GM23338 (cell line): ENCODE data around the gene LPP. TPM values are rescaled to one million over a fixed set of nuclear protein-coding genes. Genes with fewer than 3 reads are reported as not detected.

Source experiments
- ATAC-seq: fragments of 200-7000 bp; cut with Tn5 transposase; 3 replicates; pipeline ENCODE4 v1.9.1; 2020
- DNase-seq: peaks from one replicate; pipeline ENCODE4 v3.0.0-alpha.2; 2015; ENCODE audit warnings: low spot score
- H2AFZ ChIP-seq: fragments of 200-600 bp; sonication (generic); 2 replicates; pipeline ENCODE4 v1.8.0; 2016; ENCODE audit warnings: antibody characterized with exemption, mild to moderate bottlenecking, moderate library complexity
- H3F3A ChIP-seq: fragments of 200-600 bp; sonication (generic); replicated peaks from 2 replicates; pipeline ENCODE4 v1.8.0; 2017; ENCODE audit warnings: antibody characterized with exemption, mixed run types, low read depth
- H3K27ac ChIP-seq: fragments of 200-600 bp; sonication (generic); 2 replicates; pipeline ENCODE4 v1.6.1; 2016; ENCODE audit warnings: low read depth
- H3K27me3 ChIP-seq: fragments of 200-600 bp; sonication (generic); 2 replicates; pipeline ENCODE4 v1.8.0; 2016; ENCODE audit warnings: mild to moderate bottlenecking, mixed run types, moderate library complexity; ENCODE audit not compliant: insufficient read depth
- H3K36me3 ChIP-seq: fragments of 200-600 bp; sonication (generic); 2 replicates; pipeline ENCODE4 v1.8.0; 2016; ENCODE audit warnings: mild to moderate bottlenecking; ENCODE audit not compliant: insufficient read depth
- H3K4me1 ChIP-seq: fragments of 200-600 bp; sonication (generic); 2 replicates; pipeline ENCODE4 v1.8.0; 2016; ENCODE audit warnings: mild to moderate bottlenecking, moderate library complexity; ENCODE audit not compliant: insufficient read depth
- H3K4me2 ChIP-seq: fragments of 200-600 bp; sonication (generic); 2 replicates; pipeline ENCODE4 v1.7.1; 2017; ENCODE audit warnings: mixed run types
- H3K4me3 ChIP-seq: fragments of 200-600 bp; sonication (generic); 2 replicates; pipeline ENCODE4 v1.6.1; 2016; ENCODE audit warnings: mixed run types
- H3K79me2 ChIP-seq: fragments of 200-600 bp; sonication (generic); replicated peaks from 2 replicates; pipeline ENCODE4 v1.8.0; 2017; ENCODE audit warnings: mild to moderate bottlenecking; ENCODE audit not compliant: insufficient read depth
- H3K9me2 ChIP-seq: fragments of 200-600 bp; sonication (generic); 2 replicates; pipeline ENCODE4 v1.8.0; 2017; ENCODE audit not compliant: insufficient read depth
- H4K20me1 ChIP-seq: fragments of 200-600 bp; sonication (generic); replicated peaks from 2 replicates; pipeline ENCODE4 v1.8.0; 2017; ENCODE audit warnings: mild to moderate bottlenecking; ENCODE audit not compliant: insufficient read depth
- H3K27ac Mint-ChIP-seq: 2 replicates; pipeline ENCODE4 v1.8.0; 2020; ENCODE audit warnings: inconsistent platforms, mild to moderate bottlenecking, moderate library complexity, mixed read lengths
- H3K27me3 Mint-ChIP-seq: 3 replicates; pipeline ENCODE4 v1.8.0; 2022; ENCODE audit warnings: low read depth, mild to moderate bottlenecking, moderate library complexity, mixed read lengths, inconsistent platforms; ENCODE audit not compliant: insufficient read depth, poor library complexity
- H3K36me3 Mint-ChIP-seq: 3 replicates; pipeline ENCODE4 v1.8.0; 2021; ENCODE audit warnings: low read depth, mild to moderate bottlenecking, inconsistent platforms, moderate library complexity, mixed read lengths
- H3K4me1 Mint-ChIP-seq: 3 replicates; pipeline ENCODE4 v1.8.0; 2020; ENCODE audit warnings: mild to moderate bottlenecking, inconsistent platforms, mixed read lengths
- H3K4me3 Mint-ChIP-seq: 3 replicates; pipeline ENCODE4 v1.8.0; 2021; ENCODE audit warnings: moderate library complexity, mild to moderate bottlenecking, inconsistent platforms, mixed read lengths
- H3K9me3 Mint-ChIP-seq: 3 replicates; pipeline ENCODE4 v1.8.0; 2020; ENCODE audit warnings: moderate library complexity, mild to moderate bottlenecking, inconsistent platforms, mixed read lengths
- EZH2 ChIP-seq: fragments of 200-600 bp; sonication (generic); IDR thresholded peaks from one replicate; pipeline ENCODE4 v1.8.0; 2017; ENCODE audit warnings: antibody characterized with exemption, mild to moderate bottlenecking, low read depth; ENCODE audit not compliant: unreplicated experiment
- EZH2phosphoT487 ChIP-seq: fragments of 200-600 bp; sonication (generic); IDR thresholded peaks from one replicate; pipeline ENCODE4 v1.8.1; 2018; ENCODE audit warnings: antibody characterized with exemption; ENCODE audit not compliant: unreplicated experiment
- POLR2AphosphoS5 ChIP-seq: IDR thresholded peaks from 2 replicates; pipeline ENCODE4 v1.6.1; 2016; ENCODE audit warnings: antibody characterized with exemption, low read depth
- REST ChIP-seq: IDR thresholded peaks from one replicate; pipeline ENCODE4 v1.6.1; 2018; ENCODE audit warnings: antibody characterized with exemption; ENCODE audit not compliant: unreplicated experiment
- STAT1 ChIP-seq: IDR thresholded peaks from one replicate; pipeline ENCODE4 v1.6.1; 2016; ENCODE audit warnings: antibody characterized with exemption; ENCODE audit not compliant: unreplicated experiment
- ZNF331 ChIP-seq: fragments of 250-450 bp; sonication (Bioruptor Pico); IDR thresholded peaks from 2 replicates; pipeline ENCODE4 v1.5.0; 2020; ENCODE audit warnings: low read depth, mild to moderate bottlenecking, moderate library complexity
- ZNF462 ChIP-seq: fragments of 250-450 bp; sonication (Bioruptor Pico); IDR thresholded peaks from 2 replicates; pipeline ENCODE4 v1.5.0; 2020; ENCODE audit warnings: mild to moderate bottlenecking, moderate library complexity
- polyA plus RNA-seq: library from polyadenylated mRNA; unstranded; fragments of >200 nt; fragmentation: Nextera tagmentation; extraction: Ambion mirVana; gene quantifications from 2 replicates; pipeline ENCODE4 v1.2.1, GENCODE V29; 2016
- total RNA-seq: library from RNA; depleted of rRNA; stranded (reverse); fragments of >200 nt; shearing (Covaris generic); gene quantifications from 2 replicates; pipeline ENCODE4 v1.2.3, GENCODE V29; 2014

LPP gene
- total and polyA plus RNA-seq, 2 experiments from 2014 or later = 23.0 to 35.2 TPM

GRCh38 chr3:188476935-188477334 is 323.0 kb downstream of the LPP start:
- Mint-ChIP-seq H3K9me3 (no peaks in the 10 kb centered on the region), H3K27ac (peak overlapping the region; percentile 26; the same call in 1 of the 2 replicates), H3K27me3 (no peaks in the 10 kb centered on the region), H3K4me1 (peaks cover 16% of the 10 kb centered on the region; the same call in 2 of the 3 replicates), H3K36me3 (no peaks in the 10 kb centered on the region), H3K4me3 (no peak overlapping the region)
- H3F3A ChIP-seq = no peaks in the 10 kb centered on the region
- H3K9me2 ChIP-seq = no peaks in the 10 kb centered on the region
- no peak overlapping the region for H3K4me2 ChIP-seq
- H2AFZ ChIP-seq = no peak overlapping the region
- no peaks in the 10 kb centered on the region for H4K20me1 ChIP-seq
- H3K36me3 ChIP-seq = no peaks in the 10 kb centered on the region
- no peaks in the 10 kb centered on the region; the same call in 1 of the 2 replicates for H3K4me1 ChIP-seq
- no peak for TF ChIP-seq REST
- TF ChIP-seq EZH2 = no peak
- TF ChIP-seq POLR2AphosphoS5 = no peak
- no peak for TF ChIP-seq ZNF331 (CRISPR knock-in tag)
- TF ChIP-seq EZH2phosphoT487 = no peak
- no peak for TF ChIP-seq ZNF462
- no peak for TF ChIP-seq STAT1
- ATAC-seq = no peak
- peak overlapping the region; percentile 28; the same call in 1 of the 2 replicates for H3K27ac ChIP-seq
- no peak overlapping the region for H3K4me3 ChIP-seq
- H3K79me2 ChIP-seq = no peaks in the 10 kb centered on the region
- DNase-seq = peak; percentile 21
- H3K27me3 ChIP-seq = no peaks in the 10 kb centered on the region
